RWPE2 (cell line): ENCODE measurements around the gene HELLS.

Source experiments
- ATAC-seq: fragments of 200-7000 bp; cut with Tn5 transposase; 3 replicates; pipeline ENCODE4 v1.9.1; 2021; ENCODE audit warnings: low read depth
- DNase-seq: peaks from one replicate; pipeline ENCODE4 v3.0.0-alpha.2; 2020; ENCODE audit warnings: low spot score
- H3K27ac ChIP-seq: fragments of 450-650 bp; 2 replicates; pipeline ENCODE4 v1.5.1; 2017; ENCODE audit warnings: mild to moderate bottlenecking; ENCODE audit not compliant: poor library complexity, severe bottlenecking
- H3K27me3 ChIP-seq: fragments of 250-450 bp; sonication (Bioruptor Pico); 2 replicates; pipeline ENCODE4 v1.5.1; 2021; ENCODE audit warnings: mild to moderate bottlenecking, moderate library complexity; ENCODE audit not compliant: insufficient read depth, poor library complexity, severe bottlenecking
- H3K36me3 ChIP-seq: fragments of 250-450 bp; sonication (Bioruptor Pico); 2 replicates; pipeline ENCODE4 v1.5.1; 2020; ENCODE audit warnings: low read depth, mild to moderate bottlenecking, moderate library complexity
- H3K4me1 ChIP-seq: fragments of 250-450 bp; sonication (Bioruptor Pico); 2 replicates; pipeline ENCODE4 v1.5.1; 2021; ENCODE audit warnings: mild to moderate bottlenecking, moderate library complexity; ENCODE audit not compliant: insufficient read depth, poor library complexity, severe bottlenecking
- H3K4me3 ChIP-seq: fragments of 250-450 bp; sonication (Bioruptor Pico); 2 replicates; pipeline ENCODE4 v1.5.1; 2021; ENCODE audit warnings: mild to moderate bottlenecking, moderate library complexity; ENCODE audit not compliant: severe bottlenecking
- H3K9me3 ChIP-seq: fragments of 250-450 bp; sonication (Bioruptor Pico); 2 replicates; pipeline ENCODE4 v1.5.1; 2021; ENCODE audit warnings: mild to moderate bottlenecking, moderate library complexity; ENCODE audit not compliant: severe bottlenecking
- TF ChIP-seq, protein P1 (sequence below): fragments of 450-650 bp; IDR thresholded peaks from one replicate; pipeline ENCODE4 v1.5.1; 2017; ENCODE audit warnings: mild to moderate bottlenecking, moderate library complexity; ENCODE audit not compliant: poor library complexity, severe bottlenecking

The HELLS gene

DNA sequence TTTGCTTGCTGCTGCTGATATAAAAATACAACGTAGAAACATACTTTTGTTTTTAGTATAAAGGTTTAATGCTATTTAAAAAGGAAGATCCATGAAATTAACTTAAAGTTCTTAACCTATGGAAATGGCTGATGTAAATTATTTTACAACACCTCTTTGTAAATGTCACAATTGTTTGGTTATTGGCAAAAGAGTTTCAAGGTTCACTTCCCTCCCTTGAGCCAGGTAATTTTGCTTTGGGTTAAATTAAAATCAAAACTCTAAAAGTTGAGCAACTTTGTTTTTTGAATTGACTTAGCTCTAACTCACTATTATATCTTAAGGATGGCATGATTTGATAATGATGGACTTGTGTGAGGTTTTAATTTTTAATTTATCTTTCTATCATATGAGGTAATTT is 98.8 kb downstream of the HELLS start:
- Histone ChIP-seq H3K27me3 (no peaks in the 10 kb centered on the region), H3K9me3 (no peaks in the 10 kb centered on the region), H3K4me3 (no peak overlapping the region), H3K36me3 (no peaks in the 10 kb centered on the region), H3K27ac (no peak overlapping the region), H3K4me1 (no peaks in the 10 kb centered on the region)
- no peak for DNase-seq
- TF ChIP-seq, protein P1, sequence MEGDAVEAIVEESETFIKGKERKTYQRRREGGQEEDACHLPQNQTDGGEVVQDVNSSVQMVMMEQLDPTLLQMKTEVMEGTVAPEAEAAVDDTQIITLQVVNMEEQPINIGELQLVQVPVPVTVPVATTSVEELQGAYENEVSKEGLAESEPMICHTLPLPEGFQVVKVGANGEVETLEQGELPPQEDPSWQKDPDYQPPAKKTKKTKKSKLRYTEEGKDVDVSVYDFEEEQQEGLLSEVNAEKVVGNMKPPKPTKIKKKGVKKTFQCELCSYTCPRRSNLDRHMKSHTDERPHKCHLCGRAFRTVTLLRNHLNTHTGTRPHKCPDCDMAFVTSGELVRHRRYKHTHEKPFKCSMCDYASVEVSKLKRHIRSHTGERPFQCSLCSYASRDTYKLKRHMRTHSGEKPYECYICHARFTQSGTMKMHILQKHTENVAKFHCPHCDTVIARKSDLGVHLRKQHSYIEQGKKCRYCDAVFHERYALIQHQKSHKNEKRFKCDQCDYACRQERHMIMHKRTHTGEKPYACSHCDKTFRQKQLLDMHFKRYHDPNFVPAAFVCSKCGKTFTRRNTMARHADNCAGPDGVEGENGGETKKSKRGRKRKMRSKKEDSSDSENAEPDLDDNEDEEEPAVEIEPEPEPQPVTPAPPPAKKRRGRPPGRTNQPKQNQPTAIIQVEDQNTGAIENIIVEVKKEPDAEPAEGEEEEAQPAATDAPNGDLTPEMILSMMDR = no peak
- ATAC-seq = no peak

DNA sequence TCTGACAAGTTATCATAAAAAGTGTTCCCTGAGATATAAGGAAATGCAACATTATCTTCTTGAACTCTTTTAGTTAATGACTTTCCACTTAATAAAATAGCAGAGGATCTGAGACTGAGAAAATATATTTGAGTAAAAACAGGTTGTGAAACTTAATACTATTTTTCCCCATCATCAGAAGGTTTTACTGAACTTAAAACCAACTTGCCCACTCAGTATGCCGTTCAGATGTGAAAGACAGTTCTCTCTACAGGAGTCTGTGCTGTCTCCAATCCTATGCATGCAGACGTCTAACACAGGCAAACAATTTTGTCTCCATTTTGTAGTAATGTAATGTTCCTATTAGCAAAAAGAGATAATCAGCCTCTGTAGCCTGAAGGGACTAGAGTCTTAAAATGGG is 99.7 kb downstream of the HELLS start:
- H3K27me3 ChIP-seq = no peaks in the 10 kb centered on the region
- H3K4me3 ChIP-seq = no peak overlapping the region
- no peaks in the 10 kb centered on the region for H3K4me1 ChIP-seq
- no peak overlapping the region for H3K27ac ChIP-seq
- no peaks in the 10 kb centered on the region for H3K36me3 ChIP-seq
- DNase-seq (no peak), ATAC-seq (no peak)
- no peaks in the 10 kb centered on the region for H3K9me3 ChIP-seq
- TF ChIP-seq, protein P1 = no peak
